ENCODE data around the gene PRSS27.
"Not testable (repeated sequence)": the region's sequence is repeated elsewhere in the genome, so short reads cannot be mapped to it uniquely, and the experiment has no call there.

GRCh38 chr16:2679902-2680301 is 40.1 kb downstream of the PRSS27 start:
- TF ChIP-seq CTCF, EP300, POLR2A, POLR2AphosphoS5 (IDR thresholded peaks at IDR 0.05): not testable (repeated sequence)

Measured in upper lobe of left lung (tissue), 4 donors.